Peyer's patch (tissue), 4 donors: ENCODE measurements around the gene PFN1. TPM values are rescaled to one million over a fixed set of nuclear protein-coding genes. Genes with fewer than 3 reads are reported as not detected.
A peak's percentile ranks its signal among the peaks of the same experiment; 100 is the strongest.

Experiments used
- DNase-seq, 3 donors: peaks; one replicate each; pipeline ENCODE4 v3.0.0-alpha.2; 2017 to 2019
- H3K27ac ChIP-seq, 4 donors: fragments of 200-600 bp; sonication (generic); one replicate each; pipeline ENCODE4 v1.5.1; 2016 to 2019
- H3K27me3 ChIP-seq, 2 donors: fragments of 200-600 bp; sonication (generic); one replicate each; pipeline ENCODE4 v1.5.1; 2019
- H3K36me3 ChIP-seq, 3 donors: fragments of 200-600 bp; sonication (generic); one replicate each; pipeline ENCODE4 v1.5.1; 2016 to 2019
- H3K4me1 ChIP-seq, 4 donors: fragments of 200-600 bp; sonication (generic); one replicate each; pipeline ENCODE4 v1.5.1; 2016 to 2019
- H3K4me3 ChIP-seq, 4 donors: fragments of 200-600 bp; sonication (generic); 1 replicate in 3 of 4; 2 replicates in 1 of 4; pipeline ENCODE4 v1.5.1; 2016 to 2019; ENCODE audit warnings: mild to moderate bottlenecking in 1 of 4
- H3K9me3 ChIP-seq, 4 donors: fragments of 200-600 bp; sonication (generic); one replicate each; pipeline ENCODE4 v1.5.1; 2016 to 2019; ENCODE audit warnings: mild to moderate bottlenecking in 1 of 4
- POLR2A ChIP-seq, 2 donors: fragments of 450-650 bp; IDR thresholded peaks; one replicate each; pipeline ENCODE4 v1.5.1; 2017; ENCODE audit warnings: antibody characterized with exemption in 2 of 2, mild to moderate bottlenecking in 2 of 2, moderate library complexity in 2 of 2
- total RNA-seq, 4 donors: library from RNA; depleted of rRNA; stranded (reverse); fragments of >200 nt; gene quantifications; one replicate each; pipeline ENCODE4 v1.1.0, GENCODE V29; 2016
- TF ChIP-seq, protein P1 (sequence below), 6 experiments: fragments of 450-650 bp in 4 of 6; fragments of 200-600 bp in 2 of 6; sonication (generic) in 1 of 6; IDR thresholded peaks; one replicate each; pipeline ENCODE4 v1.5.1; 2017 to 2019; ENCODE audit warnings: antibody characterized with exemption in 6 of 6, mild to moderate bottlenecking in 3 of 6, moderate library complexity in 1 of 6

Gene PFN1
- total RNA-seq, 4 donors from 2014 or later = 530 to 1,064 (median 855) TPM

DNA sequence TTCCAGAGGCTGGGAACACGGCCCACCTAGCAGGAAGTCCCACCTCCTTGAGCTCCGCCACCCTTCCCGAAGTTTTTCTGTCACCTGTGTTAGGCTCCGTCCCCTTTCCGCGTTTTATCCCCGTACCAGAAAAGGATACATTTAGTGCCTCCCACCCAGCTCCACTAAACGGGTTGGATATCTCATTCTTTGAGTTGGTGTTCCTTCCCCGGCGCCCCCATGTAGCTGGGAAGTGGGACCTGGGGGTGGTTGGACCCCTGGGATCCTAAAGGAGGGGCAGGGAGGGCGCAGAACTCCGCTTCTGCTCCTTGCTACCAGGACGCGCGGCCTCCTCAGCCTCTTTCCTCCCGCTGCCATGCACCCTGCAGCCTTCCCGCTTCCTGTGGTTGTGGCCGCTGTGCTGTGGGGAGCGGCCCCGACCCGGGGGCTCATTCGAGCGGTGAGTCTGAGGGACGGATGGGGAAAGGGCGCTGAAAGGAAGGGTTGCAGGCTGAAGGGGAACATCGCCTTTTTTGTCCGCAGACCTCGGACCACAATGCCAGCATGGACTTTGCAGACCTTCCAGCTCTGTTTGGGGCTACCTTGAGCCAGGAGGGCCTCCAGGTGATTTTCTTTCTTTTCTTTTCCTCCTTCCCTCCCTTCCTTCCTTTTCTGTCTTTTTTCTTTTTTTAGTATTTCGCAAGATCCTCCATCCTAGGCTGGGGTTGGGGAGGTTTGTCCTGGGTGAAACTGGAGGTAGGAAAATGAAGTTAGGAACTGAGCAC lies 7.6 kb downstream of the PFN1 start:
- Histone ChIP-seq H3K4me1 (peaks cover 0 to 64% (median 34%) of the 10 kb centered on the region in 4 donors), H3K36me3 (peaks cover 0 to 58% (median 0%) of the 10 kb centered on the region in 3 donors)
- DNase-seq = peak in 2 of 3 donors; percentile 68 to 86

DNA sequence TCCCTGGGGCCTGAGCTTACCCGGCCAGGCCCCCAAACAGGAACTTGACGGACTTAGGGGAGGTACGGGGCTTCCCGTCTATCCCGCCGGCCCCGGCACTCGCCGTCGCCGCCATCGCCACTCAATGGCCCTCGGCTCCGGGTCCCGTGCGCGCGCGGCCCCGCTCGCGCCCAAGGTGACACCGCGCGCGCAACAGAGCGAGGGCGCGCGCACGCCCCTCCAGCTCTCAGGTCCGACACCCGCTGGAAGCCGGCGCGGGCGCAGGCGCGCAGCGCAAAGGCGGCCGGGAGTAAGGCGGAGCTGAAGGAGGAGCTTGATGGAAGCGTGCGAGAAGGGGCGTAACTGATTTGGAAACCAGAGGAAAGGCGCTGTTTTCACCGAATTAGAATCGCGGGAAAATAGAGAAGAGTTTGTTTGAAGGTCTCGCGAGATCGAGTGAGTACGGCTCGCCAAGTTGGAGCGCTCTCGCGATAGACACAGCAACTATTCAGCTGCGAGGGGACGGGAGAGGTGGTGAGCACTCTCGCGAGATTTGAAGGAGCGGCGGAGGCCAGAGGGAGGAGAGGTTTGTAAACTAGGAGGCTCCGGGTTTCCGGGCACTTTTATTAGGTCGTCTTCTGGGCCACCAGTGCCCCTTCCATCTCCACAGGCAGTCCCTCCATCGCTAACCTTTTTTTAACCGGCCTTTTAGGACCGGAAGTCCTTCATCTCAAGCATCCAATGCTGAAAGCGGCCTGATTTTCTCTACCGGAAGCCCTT lies 8.4 kb downstream of the PFN1 start, which contains the start of the genes RNF167 and SLC25A11:
TSS of gene RNF167 (plus strand) at position 473 of the 759 bp plus-strand sequence. CDS start 642 bp downstream, outside the sequence.
TSS of gene SLC25A11 (minus strand) at position 251 of the 759 bp plus-strand sequence. CDS start at position 115, 136 bp downstream.
- peaks cover 0 to 57% (median 27%) of the 10 kb centered on the region in 4 donors for H3K4me1 ChIP-seq
- DNase-seq = peak; percentile 95 to 98 (median 96)
- peaks cover 0 to 51% (median 0%) of the 10 kb centered on the region in 3 donors for H3K36me3 ChIP-seq
- peak within 1 kb of the TSS; percentile 85 to 97 (median 96) for H3K27ac ChIP-seq
- peak within 1 kb of the TSS; percentile 62 to 89 (median 78) for H3K4me3 ChIP-seq
- H3K9me3 ChIP-seq = no peaks in the 10 kb centered on the region
- TF ChIP-seq POLR2A (IDR thresholded peaks at IDR 0.05) = peak; percentile 73 to 83
- TF ChIP-seq, protein P1, sequence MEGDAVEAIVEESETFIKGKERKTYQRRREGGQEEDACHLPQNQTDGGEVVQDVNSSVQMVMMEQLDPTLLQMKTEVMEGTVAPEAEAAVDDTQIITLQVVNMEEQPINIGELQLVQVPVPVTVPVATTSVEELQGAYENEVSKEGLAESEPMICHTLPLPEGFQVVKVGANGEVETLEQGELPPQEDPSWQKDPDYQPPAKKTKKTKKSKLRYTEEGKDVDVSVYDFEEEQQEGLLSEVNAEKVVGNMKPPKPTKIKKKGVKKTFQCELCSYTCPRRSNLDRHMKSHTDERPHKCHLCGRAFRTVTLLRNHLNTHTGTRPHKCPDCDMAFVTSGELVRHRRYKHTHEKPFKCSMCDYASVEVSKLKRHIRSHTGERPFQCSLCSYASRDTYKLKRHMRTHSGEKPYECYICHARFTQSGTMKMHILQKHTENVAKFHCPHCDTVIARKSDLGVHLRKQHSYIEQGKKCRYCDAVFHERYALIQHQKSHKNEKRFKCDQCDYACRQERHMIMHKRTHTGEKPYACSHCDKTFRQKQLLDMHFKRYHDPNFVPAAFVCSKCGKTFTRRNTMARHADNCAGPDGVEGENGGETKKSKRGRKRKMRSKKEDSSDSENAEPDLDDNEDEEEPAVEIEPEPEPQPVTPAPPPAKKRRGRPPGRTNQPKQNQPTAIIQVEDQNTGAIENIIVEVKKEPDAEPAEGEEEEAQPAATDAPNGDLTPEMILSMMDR (IDR thresholded peaks at IDR 0.05) = peak in 2 of 6 experiments; percentile 2 to 15
- no peaks in the 10 kb centered on the region for H3K27me3 ChIP-seq

More for the DNA sequence above, 7.6 kb downstream of the PFN1 start:
- TF ChIP-seq POLR2A (IDR thresholded peaks at IDR 0.05) = no peak
- TF ChIP-seq, protein P1 (IDR thresholded peaks at IDR 0.05) = no peak
- H3K9me3 ChIP-seq = no peaks in the 10 kb centered on the region
- no peaks in the 10 kb centered on the region for H3K27me3 ChIP-seq
- H3K27ac ChIP-seq = peak overlapping the region; percentile 85 to 97 (median 96)
- peak overlapping the region; percentile 62 to 89 (median 78) for H3K4me3 ChIP-seq

DNA sequence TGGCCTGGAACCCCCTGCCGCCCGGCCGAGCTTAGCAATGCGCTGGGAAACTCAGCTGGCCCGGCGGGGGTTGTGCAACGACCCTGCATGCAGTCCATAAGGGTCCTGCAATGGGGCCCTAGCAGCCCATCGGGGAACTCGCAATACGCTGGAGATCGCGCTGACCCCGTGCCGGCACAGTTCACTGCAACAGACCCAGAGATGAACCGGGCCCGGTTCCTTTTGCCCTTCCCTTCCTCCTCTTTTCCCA lies 8.9 kb downstream of the PFN1 start:
- no peak for DNase-seq
- no peaks in the 10 kb centered on the region for H3K27me3 ChIP-seq
- peaks cover 0 to 56% (median 23%) of the 10 kb centered on the region in 4 donors for H3K4me1 ChIP-seq
- no peak for TF ChIP-seq POLR2A (IDR thresholded peaks at IDR 0.05)
- TF ChIP-seq, protein P1 (IDR thresholded peaks at IDR 0.05) = no peak
- no peaks in the 10 kb centered on the region for H3K9me3 ChIP-seq
- H3K27ac ChIP-seq = peak overlapping the region; percentile 85 to 97 (median 96)
- H3K4me3 ChIP-seq = peak overlapping the region; percentile 62 to 89 (median 78)
- peaks cover 0 to 46% (median 0%) of the 10 kb centered on the region in 3 donors for H3K36me3 ChIP-seq

DNA sequence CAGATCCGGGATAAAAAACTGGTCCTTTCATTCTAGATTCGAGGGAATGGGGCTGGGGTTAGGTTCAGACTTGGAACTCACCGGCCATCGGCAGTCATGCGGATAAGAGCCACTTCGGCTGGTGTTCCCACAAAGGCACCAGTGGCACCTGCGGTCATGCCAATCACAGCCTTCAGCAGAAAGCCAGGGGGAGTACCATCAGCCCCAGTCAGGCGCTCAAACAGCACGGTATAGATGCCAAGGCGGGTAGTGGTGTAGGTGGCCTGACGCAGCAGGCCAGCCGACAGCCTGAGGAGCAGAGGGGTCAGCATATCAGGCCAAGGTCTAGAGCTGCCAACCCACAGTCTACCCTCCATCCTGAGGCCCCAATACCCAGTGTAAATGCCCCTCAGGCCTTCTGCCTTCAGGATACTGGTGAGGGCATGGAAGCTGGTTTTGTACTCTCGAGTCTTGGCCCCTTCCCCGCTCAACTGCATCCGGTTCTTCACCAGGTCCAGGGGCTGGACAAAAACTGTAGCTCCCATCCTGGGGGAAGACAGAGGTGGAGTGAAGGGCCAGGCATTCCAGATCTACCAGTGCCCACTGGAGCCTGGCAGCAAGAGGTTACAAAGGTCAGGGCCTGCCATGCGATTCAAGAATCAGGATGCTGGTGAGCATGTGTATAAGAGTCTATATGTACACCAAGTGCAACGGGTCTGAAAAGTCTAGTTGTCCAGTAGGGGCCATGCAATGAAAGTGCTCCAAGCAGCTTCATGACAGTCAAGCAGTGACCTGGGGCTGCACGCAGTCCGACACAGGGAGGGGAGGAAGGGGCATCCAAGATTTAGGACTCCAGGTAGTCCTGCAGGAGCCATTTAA lies 9.4 kb downstream of the PFN1 start:
- H3K27ac ChIP-seq = peak overlapping the region; percentile 85 to 97 (median 96)
- DNase-seq = no peak
- no peaks in the 10 kb centered on the region for H3K27me3 ChIP-seq
- TF ChIP-seq, protein P1 (IDR thresholded peaks at IDR 0.05) = no peak
- no peak for TF ChIP-seq POLR2A (IDR thresholded peaks at IDR 0.05)
- H3K4me3 ChIP-seq = peak overlapping the region; percentile 62 to 89 (median 78)
- peaks cover 0 to 57% (median 25%) of the 10 kb centered on the region in 4 donors for H3K4me1 ChIP-seq
- peaks cover 0 to 42% (median 0%) of the 10 kb centered on the region in 3 donors for H3K36me3 ChIP-seq
- H3K9me3 ChIP-seq = no peaks in the 10 kb centered on the region

DNA sequence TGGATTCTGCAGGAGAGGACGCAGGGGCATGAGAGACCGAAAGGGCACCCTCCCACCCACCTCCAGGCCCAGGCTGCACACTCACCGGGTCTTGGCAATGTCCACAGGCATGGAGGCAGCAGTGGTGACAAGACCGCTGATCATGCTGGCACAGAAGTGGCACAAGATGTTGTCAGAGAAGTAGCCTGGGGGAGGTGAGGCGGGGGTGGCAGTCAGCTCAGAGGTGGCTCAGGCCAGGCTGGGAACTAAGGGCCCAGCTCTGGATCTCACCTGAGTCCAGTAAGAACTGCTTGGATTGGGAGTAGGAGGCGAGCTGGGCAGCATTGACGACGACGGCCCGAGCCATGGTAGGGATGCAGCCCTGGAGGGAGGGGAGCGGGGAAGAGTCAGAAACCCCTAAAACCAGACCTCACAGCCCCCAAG lies 10.2 kb downstream of the PFN1 start:
- peaks cover 0 to 33% (median 0%) of the 10 kb centered on the region in 3 donors for H3K36me3 ChIP-seq
- no peaks in the 10 kb centered on the region for H3K9me3 ChIP-seq
- no peak overlapping the region for H3K4me3 ChIP-seq
- no peak for DNase-seq
- no peak for TF ChIP-seq POLR2A (IDR thresholded peaks at IDR 0.05)
- TF ChIP-seq, protein P1 (IDR thresholded peaks at IDR 0.05) = no peak
- H3K27ac ChIP-seq = no peak overlapping the region
- peaks cover 0 to 50% (median 23%) of the 10 kb centered on the region in 4 donors for H3K4me1 ChIP-seq
- no peaks in the 10 kb centered on the region for H3K27me3 ChIP-seq
